ENCODE data around the gene TBC1D24. TPM values are rescaled to one million over a fixed set of nuclear protein-coding genes. Genes with fewer than 3 reads are reported as not detected.
"Not testable (repeated sequence)": the region's sequence is repeated elsewhere in the genome, so short reads cannot be mapped to it uniquely, and the experiment has no call there.

Gene TBC1D24
- polyA plus RNA-seq, 1 of the 3 experiments (the other 2 are of a cell fraction), result 6.7 TPM

- H3K36me3 ChIP-seq (replicated peaks in 1 of 2; ENCODE audit: control insufficient read depth in 1 of 2, insufficient read depth in 2 of 2, low read length in 1 of 2); H3K9me3 ChIP-seq; H3K27ac ChIP-seq (ENCODE audit: low read depth in 2 of 2, low read length in 1 of 2); H3K4me3 ChIP-seq (ENCODE audit: low read depth in 2 of 2, low read length in 1 of 2); H3K4me1 ChIP-seq (ENCODE audit: control insufficient read depth in 1 of 2, insufficient read depth in 2 of 2, low read depth in 1 of 2, low read length in 1 of 2); H3K9me2 ChIP-seq; DNase-seq; H3K27me3 ChIP-seq (ENCODE audit: insufficient read depth); H3K9ac ChIP-seq; H2AFZ ChIP-seq (ENCODE audit: low read depth); POLR2A ChIA-PET; H3F3A ChIP-seq (replicated peaks; ENCODE audit: insufficient read depth): not testable (repeated sequence)
- H4K20me1 ChIP-seq (ENCODE audit: insufficient read depth), result peaks cover 46% of the 10 kb centered on the region
- TF ChIP-seq, protein P1, sequence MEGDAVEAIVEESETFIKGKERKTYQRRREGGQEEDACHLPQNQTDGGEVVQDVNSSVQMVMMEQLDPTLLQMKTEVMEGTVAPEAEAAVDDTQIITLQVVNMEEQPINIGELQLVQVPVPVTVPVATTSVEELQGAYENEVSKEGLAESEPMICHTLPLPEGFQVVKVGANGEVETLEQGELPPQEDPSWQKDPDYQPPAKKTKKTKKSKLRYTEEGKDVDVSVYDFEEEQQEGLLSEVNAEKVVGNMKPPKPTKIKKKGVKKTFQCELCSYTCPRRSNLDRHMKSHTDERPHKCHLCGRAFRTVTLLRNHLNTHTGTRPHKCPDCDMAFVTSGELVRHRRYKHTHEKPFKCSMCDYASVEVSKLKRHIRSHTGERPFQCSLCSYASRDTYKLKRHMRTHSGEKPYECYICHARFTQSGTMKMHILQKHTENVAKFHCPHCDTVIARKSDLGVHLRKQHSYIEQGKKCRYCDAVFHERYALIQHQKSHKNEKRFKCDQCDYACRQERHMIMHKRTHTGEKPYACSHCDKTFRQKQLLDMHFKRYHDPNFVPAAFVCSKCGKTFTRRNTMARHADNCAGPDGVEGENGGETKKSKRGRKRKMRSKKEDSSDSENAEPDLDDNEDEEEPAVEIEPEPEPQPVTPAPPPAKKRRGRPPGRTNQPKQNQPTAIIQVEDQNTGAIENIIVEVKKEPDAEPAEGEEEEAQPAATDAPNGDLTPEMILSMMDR (IDR thresholded peaks at IDR 0.05), result peak; percentile 54
- CTCF ChIA-PET, result interaction anchor here (0.8 kb wide), 1 partner anchor 21 kb away, joined by 3 read pairs; no protein-coding TSS in a partner anchor
- H3K79me2 ChIP-seq (ENCODE audit: insufficient read depth), result peaks cover 57% of the 10 kb centered on the region
- peak overlapping the region; percentile 78 for H3K4me2 ChIP-seq
- 88% methylated on average over 12 of the region's 14 CpGs for WGBS (ENCODE audit: low lambda C conversion rate)
Observed at GRCh38 chr16:2539845-2540458, 65.0 kb downstream of the TBC1D24 start.

- H2AFZ ChIP-seq (ENCODE audit: low read depth); H3F3A ChIP-seq (replicated peaks; ENCODE audit: insufficient read depth); H3K4me2 ChIP-seq; H3K4me3 ChIP-seq (ENCODE audit: low read depth in 2 of 2, low read length in 1 of 2); H3K9ac ChIP-seq; H3K4me1 ChIP-seq (ENCODE audit: control insufficient read depth in 1 of 2, insufficient read depth in 2 of 2, low read depth in 1 of 2, low read length in 1 of 2); H3K27ac ChIP-seq (ENCODE audit: low read depth in 2 of 2, low read length in 1 of 2); H3K9me2 ChIP-seq; H3K9me3 ChIP-seq; DNase-seq; H3K27me3 ChIP-seq (ENCODE audit: insufficient read depth); POLR2A ChIA-PET; H3K36me3 ChIP-seq (replicated peaks in 1 of 2; ENCODE audit: control insufficient read depth in 1 of 2, insufficient read depth in 2 of 2, low read length in 1 of 2): not testable (repeated sequence)
- WGBS (ENCODE audit: low lambda C conversion rate), result 86% methylated on average over 1 of the region's 4 CpGs
- peaks cover 56% of the 10 kb centered on the region for H4K20me1 ChIP-seq (ENCODE audit: insufficient read depth)
- peaks cover 66% of the 10 kb centered on the region for H3K79me2 ChIP-seq (ENCODE audit: insufficient read depth)
- CTCF ChIA-PET, result interaction anchor here (0.8 kb wide), 1 partner anchor 22 kb away, joined by 3 read pairs; no protein-coding TSS in a partner anchor
Observed at GRCh38 chr16:2540912-2541311, 66.0 kb downstream of the TBC1D24 start.

DNA sequence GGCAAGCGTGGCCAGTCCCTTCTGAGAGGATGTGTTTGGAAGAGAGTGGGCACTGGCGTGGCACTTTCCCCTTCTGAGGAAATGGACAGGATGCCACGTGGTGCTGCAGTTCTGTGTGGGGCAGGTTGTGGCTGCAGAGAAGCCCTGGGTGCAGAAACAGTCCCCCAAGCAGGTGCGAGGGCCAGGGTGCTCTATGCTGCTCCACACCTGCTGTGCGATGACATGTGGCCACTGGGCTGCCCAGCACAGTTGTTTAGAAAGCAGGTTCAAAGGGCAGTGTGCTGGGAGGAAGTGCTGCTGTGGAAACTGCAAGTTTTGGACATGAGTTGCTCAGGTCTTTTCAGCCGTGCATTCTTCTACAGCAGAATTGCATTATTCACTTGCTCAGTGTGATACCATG lies 66.5 kb downstream of the TBC1D24 start:
- H3K9me3 ChIP-seq; H3K36me3 ChIP-seq (replicated peaks in 1 of 2; ENCODE audit: control insufficient read depth in 1 of 2, insufficient read depth in 2 of 2, low read length in 1 of 2); DNase-seq; H3K9ac ChIP-seq; POLR2A ChIA-PET; H3K27ac ChIP-seq (ENCODE audit: low read depth in 2 of 2, low read length in 1 of 2); CTCF ChIA-PET; H3K27me3 ChIP-seq (ENCODE audit: insufficient read depth); H3K4me1 ChIP-seq (ENCODE audit: control insufficient read depth in 1 of 2, insufficient read depth in 2 of 2, low read depth in 1 of 2, low read length in 1 of 2); H3K4me3 ChIP-seq (ENCODE audit: low read depth in 2 of 2, low read length in 1 of 2); H3F3A ChIP-seq (replicated peaks; ENCODE audit: insufficient read depth); H3K4me2 ChIP-seq; H3K9me2 ChIP-seq; H2AFZ ChIP-seq (ENCODE audit: low read depth): not testable (repeated sequence)
- WGBS (ENCODE audit: low lambda C conversion rate), result 84% methylated on average over 6 of the region's 6 CpGs
- peaks cover 71% of the 10 kb centered on the region for H3K79me2 ChIP-seq (ENCODE audit: insufficient read depth)
- peaks cover 61% of the 10 kb centered on the region for H4K20me1 ChIP-seq (ENCODE audit: insufficient read depth)

DNA sequence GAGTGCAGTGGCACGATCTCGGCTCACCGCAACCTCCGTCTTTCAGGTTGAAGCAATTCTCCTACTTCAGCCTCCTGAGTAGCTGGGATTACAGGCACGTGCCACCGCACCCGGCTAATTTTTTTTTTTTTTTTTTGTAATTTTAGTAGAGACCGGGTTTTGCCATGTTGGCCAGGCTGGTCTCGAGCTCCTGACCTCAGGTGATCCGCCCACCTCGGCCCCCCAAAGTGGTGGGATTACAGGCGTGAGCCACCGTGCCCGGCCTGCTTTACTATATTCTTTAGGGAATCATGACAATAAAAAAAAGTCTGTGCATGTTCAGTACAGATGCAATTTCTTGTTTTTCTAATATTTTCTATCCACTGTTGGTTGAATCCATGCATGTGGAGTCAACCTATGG lies 68.8 kb downstream of the TBC1D24 start:
- peaks cover 70% of the 10 kb centered on the region for H3K79me2 ChIP-seq (ENCODE audit: insufficient read depth)
- H3F3A ChIP-seq (replicated peaks; ENCODE audit: insufficient read depth); H3K4me3 ChIP-seq (ENCODE audit: low read depth in 2 of 2, low read length in 1 of 2); H3K4me1 ChIP-seq (ENCODE audit: control insufficient read depth in 1 of 2, insufficient read depth in 2 of 2, low read depth in 1 of 2, low read length in 1 of 2); H3K9me3 ChIP-seq; POLR2A ChIA-PET; H3K9me2 ChIP-seq; DNase-seq; H3K27me3 ChIP-seq (ENCODE audit: insufficient read depth); H2AFZ ChIP-seq (ENCODE audit: low read depth); H3K36me3 ChIP-seq (replicated peaks in 1 of 2; ENCODE audit: control insufficient read depth in 1 of 2, insufficient read depth in 2 of 2, low read length in 1 of 2); CTCF ChIA-PET; H3K4me2 ChIP-seq; H3K9ac ChIP-seq; H3K27ac ChIP-seq (ENCODE audit: low read depth in 2 of 2, low read length in 1 of 2): not testable (repeated sequence)
- peaks cover 61% of the 10 kb centered on the region for H4K20me1 ChIP-seq (ENCODE audit: insufficient read depth)
- WGBS (ENCODE audit: low lambda C conversion rate), result 91% methylated on average over 14 of the region's 14 CpGs

DNA sequence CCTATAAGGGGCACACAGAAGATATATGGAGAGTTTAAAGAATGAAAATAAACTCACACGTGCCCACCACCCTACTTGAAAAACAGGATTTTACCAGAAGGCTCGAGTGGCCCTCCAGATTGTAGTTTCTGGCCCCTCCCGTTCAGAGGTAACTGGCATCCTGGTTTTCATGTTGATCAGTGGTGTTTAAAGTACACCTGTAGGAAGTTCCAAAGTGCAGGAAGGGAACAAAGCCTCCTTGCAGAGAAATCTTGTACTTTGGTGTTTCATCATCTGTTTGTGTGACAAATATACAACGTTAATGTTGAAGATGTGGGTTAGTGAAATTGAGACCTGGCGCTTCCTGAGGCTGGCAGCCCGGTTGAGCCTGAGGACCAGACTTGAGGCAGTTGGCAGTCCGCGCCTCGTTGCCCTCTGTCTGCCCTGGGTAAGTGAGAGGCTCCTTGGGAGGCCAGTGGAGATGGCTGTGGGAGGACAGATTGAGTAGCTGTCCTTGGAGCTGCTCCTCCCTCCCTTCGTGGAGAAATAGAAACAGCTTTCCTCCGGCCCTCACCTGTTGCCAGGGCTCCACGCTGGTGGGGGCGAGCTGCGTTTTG lies 75.5 kb downstream of the TBC1D24 start:
- H3F3A ChIP-seq (replicated peaks; ENCODE audit: insufficient read depth); DNase-seq; H3K27me3 ChIP-seq (ENCODE audit: insufficient read depth); H3K27ac ChIP-seq (ENCODE audit: low read depth in 2 of 2, low read length in 1 of 2); H3K4me2 ChIP-seq; H2AFZ ChIP-seq (ENCODE audit: low read depth); H3K9ac ChIP-seq; H3K4me1 ChIP-seq (ENCODE audit: control insufficient read depth in 1 of 2, insufficient read depth in 2 of 2, low read depth in 1 of 2, low read length in 1 of 2); H3K4me3 ChIP-seq (ENCODE audit: low read depth in 2 of 2, low read length in 1 of 2); H3K9me3 ChIP-seq; H3K9me2 ChIP-seq; CTCF ChIA-PET; H3K36me3 ChIP-seq (replicated peaks in 1 of 2; ENCODE audit: control insufficient read depth in 1 of 2, insufficient read depth in 2 of 2, low read length in 1 of 2); POLR2A ChIA-PET: not testable (repeated sequence)
- 88% methylated on average over 1 of the region's 14 CpGs for WGBS (ENCODE audit: low lambda C conversion rate)
- peaks cover 17% of the 10 kb centered on the region for H4K20me1 ChIP-seq (ENCODE audit: insufficient read depth)
- peaks cover 20% of the 10 kb centered on the region for H3K79me2 ChIP-seq (ENCODE audit: insufficient read depth)
